Ishikawa (cell line): ENCODE measurements around the gene TNFSF18.

ENCODE experiments used
- CEBPB ChIP-seq: IDR thresholded peaks from 2 replicates; pipeline ENCODE4 v1.6.1; 2012
- CREB1 ChIP-seq: IDR thresholded peaks from 2 replicates; pipeline ENCODE4 v1.6.1; 2012; ENCODE audit warnings: low read depth
- EGR1 ChIP-seq: IDR thresholded peaks from 2 replicates; pipeline ENCODE4 v1.6.1; 2012
- EP300 ChIP-seq: IDR thresholded peaks from 2 replicates; pipeline ENCODE4 v1.6.1; 2012; ENCODE audit warnings: borderline replicate concordance
- FOXM1 ChIP-seq: IDR thresholded peaks from 2 replicates; pipeline ENCODE4 v1.6.1; 2012; ENCODE audit warnings: low read depth, borderline replicate concordance
- NFIC ChIP-seq: IDR thresholded peaks from 2 replicates; pipeline ENCODE4 v1.6.1; 2012
- RAD21 ChIP-seq: IDR thresholded peaks from 2 replicates; pipeline ENCODE4 v1.6.1; 2012; ENCODE audit warnings: low read depth
- TAF1 ChIP-seq: IDR thresholded peaks from 2 replicates; pipeline ENCODE4 v1.6.1; 2012; ENCODE audit warnings: low read depth, mild to moderate bottlenecking
- TCF12 ChIP-seq: IDR thresholded peaks from 2 replicates; pipeline ENCODE4 v1.6.1; 2012; ENCODE audit warnings: low read depth
- TEAD4 ChIP-seq: IDR thresholded peaks from 2 replicates; pipeline ENCODE4 v1.6.1; 2012
- YY1 ChIP-seq: IDR thresholded peaks from 2 replicates; pipeline ENCODE4 v1.6.1; 2012; ENCODE audit warnings: low read depth
- ZBTB7A ChIP-seq: IDR thresholded peaks from 2 replicates; pipeline ENCODE4 v1.6.1; 2012; ENCODE audit warnings: low read depth
- TF ChIP-seq, protein P1 (sequence below): IDR thresholded peaks from 2 replicates; pipeline ENCODE4 v1.6.1; 2012; ENCODE audit warnings: low read depth, mild to moderate bottlenecking
- TF ChIP-seq, protein P2 (sequence below): IDR thresholded peaks from 2 replicates; pipeline ENCODE4 v1.6.1; 2012
- TF ChIP-seq, protein P3 (sequence below): IDR thresholded peaks from 2 replicates; pipeline ENCODE4 v1.6.1; 2012

The TNFSF18 gene

DNA sequence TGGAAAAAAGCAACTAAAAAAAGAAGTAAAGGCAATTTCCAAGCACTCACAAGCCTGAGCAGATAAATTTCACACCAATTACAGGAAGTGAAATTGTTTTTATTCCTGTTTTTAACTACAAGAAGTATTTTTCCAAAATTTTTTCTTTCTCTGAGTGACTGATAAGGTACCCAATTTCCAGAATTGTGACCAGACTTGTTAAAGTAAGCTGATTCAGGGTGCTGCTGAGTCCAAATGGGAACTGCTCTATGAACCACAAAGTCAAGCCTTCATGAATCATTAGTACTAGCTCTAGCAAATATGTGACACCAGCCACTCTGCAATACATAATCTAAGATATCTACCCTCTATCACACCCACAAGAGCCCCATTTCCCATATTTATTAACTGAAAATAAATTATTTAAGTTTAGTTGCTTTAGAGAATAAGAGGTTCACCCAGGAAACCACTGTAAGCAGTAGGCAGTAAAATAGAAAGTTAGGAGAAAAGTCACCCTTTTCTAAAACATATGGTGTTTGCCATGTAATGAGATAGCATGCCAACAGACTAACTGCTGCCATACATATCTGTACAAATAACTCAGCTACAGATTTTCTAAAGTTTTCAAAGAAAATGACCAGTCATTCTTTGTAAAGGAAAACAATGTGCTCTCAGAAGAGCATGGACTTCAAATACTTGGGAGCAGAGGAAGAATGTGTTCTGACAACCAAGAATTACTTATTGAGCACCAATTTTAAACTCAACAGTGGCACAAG, 43.1 kb upstream of the TNFSF18 start:
- no peak for TF ChIP-seq NFIC
- TF ChIP-seq TEAD4, result no peak
- TF ChIP-seq, protein P1, sequence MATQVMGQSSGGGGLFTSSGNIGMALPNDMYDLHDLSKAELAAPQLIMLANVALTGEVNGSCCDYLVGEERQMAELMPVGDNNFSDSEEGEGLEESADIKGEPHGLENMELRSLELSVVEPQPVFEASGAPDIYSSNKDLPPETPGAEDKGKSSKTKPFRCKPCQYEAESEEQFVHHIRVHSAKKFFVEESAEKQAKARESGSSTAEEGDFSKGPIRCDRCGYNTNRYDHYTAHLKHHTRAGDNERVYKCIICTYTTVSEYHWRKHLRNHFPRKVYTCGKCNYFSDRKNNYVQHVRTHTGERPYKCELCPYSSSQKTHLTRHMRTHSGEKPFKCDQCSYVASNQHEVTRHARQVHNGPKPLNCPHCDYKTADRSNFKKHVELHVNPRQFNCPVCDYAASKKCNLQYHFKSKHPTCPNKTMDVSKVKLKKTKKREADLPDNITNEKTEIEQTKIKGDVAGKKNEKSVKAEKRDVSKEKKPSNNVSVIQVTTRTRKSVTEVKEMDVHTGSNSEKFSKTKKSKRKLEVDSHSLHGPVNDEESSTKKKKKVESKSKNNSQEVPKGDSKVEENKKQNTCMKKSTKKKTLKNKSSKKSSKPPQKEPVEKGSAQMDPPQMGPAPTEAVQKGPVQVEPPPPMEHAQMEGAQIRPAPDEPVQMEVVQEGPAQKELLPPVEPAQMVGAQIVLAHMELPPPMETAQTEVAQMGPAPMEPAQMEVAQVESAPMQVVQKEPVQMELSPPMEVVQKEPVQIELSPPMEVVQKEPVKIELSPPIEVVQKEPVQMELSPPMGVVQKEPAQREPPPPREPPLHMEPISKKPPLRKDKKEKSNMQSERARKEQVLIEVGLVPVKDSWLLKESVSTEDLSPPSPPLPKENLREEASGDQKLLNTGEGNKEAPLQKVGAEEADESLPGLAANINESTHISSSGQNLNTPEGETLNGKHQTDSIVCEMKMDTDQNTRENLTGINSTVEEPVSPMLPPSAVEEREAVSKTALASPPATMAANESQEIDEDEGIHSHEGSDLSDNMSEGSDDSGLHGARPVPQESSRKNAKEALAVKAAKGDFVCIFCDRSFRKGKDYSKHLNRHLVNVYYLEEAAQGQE, result no peak
- no peak for TF ChIP-seq ZBTB7A
- no peak for TF ChIP-seq CREB1
- TF ChIP-seq YY1, result no peak
- TF ChIP-seq TAF1, result no peak
- no peak for TF ChIP-seq FOXM1
- no peak for TF ChIP-seq EP300
- no peak for TF ChIP-seq CEBPB
- TF ChIP-seq, protein P2, sequence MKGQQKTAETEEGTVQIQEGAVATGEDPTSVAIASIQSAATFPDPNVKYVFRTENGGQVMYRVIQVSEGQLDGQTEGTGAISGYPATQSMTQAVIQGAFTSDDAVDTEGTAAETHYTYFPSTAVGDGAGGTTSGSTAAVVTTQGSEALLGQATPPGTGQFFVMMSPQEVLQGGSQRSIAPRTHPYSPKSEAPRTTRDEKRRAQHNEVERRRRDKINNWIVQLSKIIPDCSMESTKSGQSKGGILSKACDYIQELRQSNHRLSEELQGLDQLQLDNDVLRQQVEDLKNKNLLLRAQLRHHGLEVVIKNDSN, result no peak
- no peak for TF ChIP-seq RAD21
- TF ChIP-seq EGR1, result no peak

DNA sequence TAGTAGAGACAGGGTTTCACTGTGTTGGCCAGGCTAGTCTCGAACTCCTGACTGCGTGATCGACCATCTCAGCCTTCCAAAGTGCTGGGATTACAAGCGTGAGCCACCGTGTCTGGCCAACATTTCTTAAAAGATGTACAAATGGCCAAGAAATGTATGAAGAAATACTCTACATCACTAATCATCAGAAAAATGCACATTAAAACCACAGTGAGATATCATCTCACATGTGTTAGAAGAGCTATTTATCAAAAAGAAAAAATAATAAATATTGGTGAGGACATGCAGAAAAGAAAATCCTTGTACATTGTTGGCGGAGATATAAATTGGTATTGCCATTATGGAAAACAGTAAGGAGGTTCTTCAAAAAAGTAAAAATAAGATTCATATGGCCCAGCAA, 33.6 kb upstream of the TNFSF18 start:
- TF ChIP-seq TEAD4 (no peak), TAF1 (no peak), NFIC (no peak), FOXM1 (no peak), TCF12 (no peak), YY1 (no peak), CREB1 (no peak), EP300 (no peak), RAD21 (no peak), CEBPB (no peak), ZBTB7A (no peak), EGR1 (no peak)
- TF ChIP-seq, protein P1, result no peak
- TF ChIP-seq, protein P2, result no peak
- TF ChIP-seq, protein P3, sequence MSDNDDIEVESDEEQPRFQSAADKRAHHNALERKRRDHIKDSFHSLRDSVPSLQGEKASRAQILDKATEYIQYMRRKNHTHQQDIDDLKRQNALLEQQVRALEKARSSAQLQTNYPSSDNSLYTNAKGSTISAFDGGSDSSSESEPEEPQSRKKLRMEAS, result no peak

DNA sequence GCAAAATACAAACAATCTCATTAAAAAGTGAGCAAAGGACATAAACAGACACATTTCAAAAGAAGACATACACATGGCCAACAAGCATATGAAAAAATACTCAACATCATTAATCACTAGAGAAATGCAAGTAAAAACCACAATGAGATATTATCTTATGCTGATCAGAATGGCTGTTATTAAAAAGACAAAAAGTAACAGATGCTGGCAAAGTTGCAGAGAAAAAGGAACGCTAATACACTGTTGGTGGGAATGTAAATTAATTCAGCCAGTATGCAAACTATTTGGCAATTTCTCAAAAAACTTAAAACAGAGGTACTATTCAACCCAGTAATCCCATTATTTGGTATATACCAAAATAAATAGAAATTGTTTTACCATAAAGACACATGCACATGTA, 32.2 kb upstream of the TNFSF18 start:
- TF ChIP-seq TAF1, result no peak
- no peak for TF ChIP-seq TCF12
- no peak for TF ChIP-seq FOXM1
- TF ChIP-seq, protein P2, result no peak
- TF ChIP-seq TEAD4, result no peak
- no peak for TF ChIP-seq NFIC
- no peak for TF ChIP-seq EGR1
- TF ChIP-seq, protein P1, result no peak
- no peak for TF ChIP-seq RAD21
- TF ChIP-seq ZBTB7A, result no peak

DNA sequence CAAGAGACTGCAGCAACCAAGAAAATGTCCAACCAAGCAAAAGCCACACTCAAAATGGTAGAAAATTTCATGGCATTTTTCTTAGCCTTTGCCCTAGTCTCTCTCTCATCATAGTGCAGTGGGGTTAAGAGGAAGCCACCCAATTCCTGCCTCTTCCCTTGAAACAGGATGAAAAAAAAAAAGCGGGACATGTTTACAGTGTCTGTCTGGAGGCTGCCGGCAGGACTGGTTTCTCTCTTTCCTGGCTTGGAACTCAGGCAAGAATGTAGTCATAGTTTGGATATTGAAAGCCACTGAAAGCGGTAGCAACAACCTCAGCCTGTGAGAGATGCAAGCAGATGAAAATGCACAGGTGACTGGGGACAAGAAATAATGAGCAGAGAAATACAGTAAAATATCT, 13.3 kb upstream of the TNFSF18 start:
- TF ChIP-seq CREB1, result no peak
- no peak for TF ChIP-seq ZBTB7A
